ENCODE measurements around the gene DNAJC16.
"Not testable (repeated sequence)": the region's sequence is repeated elsewhere in the genome, so short reads cannot be mapped to it uniquely, and the experiment has no call there.

The DNAJC16 gene

DNA sequence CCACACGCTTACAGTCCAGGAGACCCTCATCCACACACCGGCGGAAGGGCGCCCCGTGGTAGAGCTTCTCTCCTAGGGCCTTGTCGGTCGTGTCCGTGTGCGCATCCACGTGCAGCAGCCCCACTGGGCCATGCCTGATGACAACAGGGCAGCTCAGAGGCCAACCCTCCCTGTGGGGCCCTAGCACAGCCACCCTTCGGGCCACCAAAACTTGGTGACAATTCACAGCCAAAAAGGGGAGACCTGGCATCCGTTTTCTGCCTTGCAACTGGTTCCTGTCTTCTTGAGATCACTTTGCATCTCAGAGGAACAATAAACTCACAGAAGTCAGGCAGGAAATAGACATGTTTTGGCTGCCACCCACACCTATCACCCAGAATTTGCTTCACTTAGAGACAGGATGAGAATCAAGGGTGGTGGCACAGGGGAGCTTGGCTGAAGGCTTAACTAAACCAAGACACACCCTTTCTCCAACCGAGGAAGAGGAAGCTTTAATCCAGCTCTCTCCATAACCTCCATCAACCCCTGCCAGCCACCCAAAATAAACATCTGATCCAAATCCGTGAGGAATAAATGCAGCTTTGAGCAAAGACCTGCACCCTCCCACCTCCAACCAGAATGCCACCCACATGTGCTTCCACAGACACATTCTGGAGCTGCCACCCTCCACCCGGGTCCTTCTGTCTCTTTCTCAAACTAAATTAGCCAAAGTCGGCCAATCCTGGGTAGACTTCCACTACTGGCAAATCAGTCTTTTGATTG is 52.5 kb downstream of the DNAJC16 start:
- FAIRE-seq (no peak), DNase-seq (ENCODE audit: low spot score) (no peak)

DNA sequence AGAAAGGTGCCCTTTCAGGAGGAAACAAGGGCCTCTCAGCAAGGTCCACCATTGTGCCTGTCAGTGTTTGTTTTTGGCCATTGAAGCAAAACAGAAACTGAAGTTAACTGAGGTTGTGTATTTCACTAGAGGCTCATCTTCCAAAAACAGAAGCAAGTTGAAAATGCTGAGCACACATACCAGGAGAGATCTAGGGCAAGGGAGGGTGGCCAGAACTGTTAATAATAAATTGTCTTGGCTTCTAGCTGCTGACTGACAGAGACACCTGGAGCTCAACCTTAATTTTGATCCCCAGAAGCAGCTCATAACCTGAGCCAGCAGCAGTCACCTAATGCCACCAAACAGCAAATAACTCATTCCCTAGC is 53.0 kb downstream of the DNAJC16 start:
- FAIRE-seq, result no peak
- no peak for DNase-seq (ENCODE audit: low spot score)

DNA sequence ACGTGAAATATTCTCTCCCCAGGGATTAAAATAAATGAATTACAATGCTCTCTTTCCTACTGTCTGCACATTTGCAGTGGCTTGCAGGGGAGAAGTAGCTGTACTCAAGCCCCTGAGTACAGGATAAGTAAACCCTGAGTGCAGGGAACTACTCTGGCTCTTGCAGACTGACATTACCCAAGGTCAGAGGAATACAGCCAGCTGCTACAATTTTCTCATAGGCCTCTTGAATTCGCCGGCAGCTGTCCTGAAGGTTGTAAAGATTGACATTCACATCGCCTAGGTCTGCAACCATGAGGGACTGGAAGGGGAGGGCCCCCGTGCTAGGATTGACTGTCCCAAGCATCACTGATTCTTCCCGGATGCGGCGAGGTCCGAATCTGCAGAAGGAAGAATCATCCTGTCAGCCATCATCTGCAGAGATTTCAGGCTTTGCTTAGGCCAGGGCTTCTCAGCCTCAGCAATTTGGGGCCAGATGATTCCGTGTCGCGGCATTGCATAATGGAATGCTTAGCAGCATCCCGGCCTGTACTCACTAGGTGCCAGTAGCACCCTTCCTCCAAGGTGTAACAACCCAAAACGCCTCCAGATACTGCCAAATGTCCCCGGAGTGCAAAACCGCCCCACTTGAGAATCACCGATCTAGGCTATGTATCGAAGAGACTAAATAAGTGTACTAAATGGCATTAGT is 56.5 kb downstream of the DNAJC16 start:
- DNase-seq (ENCODE audit: low spot score) (no peak), FAIRE-seq (no peak)

- FAIRE-seq (no peak), DNase-seq (ENCODE audit: low spot score) (no peak)
Observed at GRCh38 chr1:15584489-15585363, 58.1 kb downstream of the DNAJC16 start, which contains the start of gene AGMAT. Gene AGMAT (minus strand): TSS chr1:15585051. CDS start chr1:15584967, 84 bp downstream.

GRCh38 chr1:15592285-15592684 is 65.6 kb downstream of the DNAJC16 start:
- FAIRE-seq (no peak), DNase-seq (ENCODE audit: low spot score) (no peak)

DNA sequence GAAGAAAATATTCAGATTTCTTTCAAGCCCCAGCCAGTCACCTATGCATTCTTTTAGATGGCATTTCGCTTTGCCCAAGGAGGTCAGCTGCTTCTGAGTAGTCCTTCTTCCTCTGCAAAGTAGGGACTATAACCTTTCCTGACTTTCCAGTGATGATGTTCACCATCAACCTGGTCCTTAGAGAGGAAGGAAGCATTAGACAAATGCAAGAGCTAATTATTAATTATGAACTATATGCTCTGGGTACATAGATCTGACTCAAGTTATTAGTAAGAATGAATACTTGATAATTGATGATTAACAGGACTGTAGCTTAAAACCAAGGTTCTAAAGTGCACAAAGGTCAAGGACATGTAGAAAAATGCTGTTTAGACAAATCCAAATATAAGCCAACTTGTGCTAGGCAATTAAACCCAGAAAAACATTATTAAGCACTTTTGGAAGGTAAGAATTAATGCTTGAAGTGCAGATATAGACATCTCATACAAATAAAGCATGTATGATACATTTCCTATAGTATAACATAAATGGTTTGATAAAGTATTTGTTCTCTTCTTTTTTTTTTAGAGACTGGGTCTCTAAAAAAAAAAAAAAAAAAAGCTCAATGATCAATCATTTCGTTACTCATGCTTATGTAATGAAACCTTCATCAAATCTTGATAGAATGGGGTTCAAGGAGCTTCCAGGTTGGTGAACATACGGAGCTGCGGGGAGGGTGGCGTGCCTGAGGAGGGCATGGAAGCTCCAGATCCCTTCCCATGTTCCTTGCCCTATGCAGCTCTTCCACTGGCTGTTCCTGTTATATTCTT is 69.4 kb downstream of the DNAJC16 start:
- DNase-seq (ENCODE audit: low spot score) (no peak), FAIRE-seq (no peak)

- DNase-seq (ENCODE audit: low spot score), result no peak
- FAIRE-seq, result no peak
Observed at GRCh38 chr1:15598436-15598835, 71.8 kb downstream of the DNAJC16 start.

- FAIRE-seq (peak; percentile 88), DNase-seq (ENCODE audit: low spot score) (peak; percentile 97)
Observed at GRCh38 chr1:15603050-15603965, 76.7 kb downstream of the DNAJC16 start.

- FAIRE-seq, result not testable (repeated sequence)
Observed at GRCh38 chr1:15603966-15604282, 77.3 kb downstream of the DNAJC16 start.

GRCh38 chr1:15604400-15604799 is 77.8 kb downstream of the DNAJC16 start:
- not testable (repeated sequence) for FAIRE-seq

More at GRCh38 chr1:15603966-15604282, 77.3 kb downstream of the DNAJC16 start:
- not testable (repeated sequence) for DNase-seq (ENCODE audit: low spot score)

GRCh38 chr1:15605398-15606383 is 79.0 kb downstream of the DNAJC16 start:
- FAIRE-seq (no peak), DNase-seq (ENCODE audit: low spot score) (no peak)

More at GRCh38 chr1:15604400-15604799, 77.8 kb downstream of the DNAJC16 start:
- DNase-seq (ENCODE audit: low spot score), result not testable (repeated sequence)

GRCh38 chr1:15609631-15610030 is 83.0 kb downstream of the DNAJC16 start:
- FAIRE-seq (no peak), DNase-seq (ENCODE audit: low spot score) (no peak)

- DNase-seq (ENCODE audit: low spot score) (no peak), FAIRE-seq (no peak)
Observed at GRCh38 chr1:15610167-15610566, 83.5 kb downstream of the DNAJC16 start.

- DNase-seq (ENCODE audit: low spot score), result peak; percentile 24
- FAIRE-seq, result no peak
Observed at GRCh38 chr1:15616373-15617172, 89.9 kb downstream of the DNAJC16 start.

DNA sequence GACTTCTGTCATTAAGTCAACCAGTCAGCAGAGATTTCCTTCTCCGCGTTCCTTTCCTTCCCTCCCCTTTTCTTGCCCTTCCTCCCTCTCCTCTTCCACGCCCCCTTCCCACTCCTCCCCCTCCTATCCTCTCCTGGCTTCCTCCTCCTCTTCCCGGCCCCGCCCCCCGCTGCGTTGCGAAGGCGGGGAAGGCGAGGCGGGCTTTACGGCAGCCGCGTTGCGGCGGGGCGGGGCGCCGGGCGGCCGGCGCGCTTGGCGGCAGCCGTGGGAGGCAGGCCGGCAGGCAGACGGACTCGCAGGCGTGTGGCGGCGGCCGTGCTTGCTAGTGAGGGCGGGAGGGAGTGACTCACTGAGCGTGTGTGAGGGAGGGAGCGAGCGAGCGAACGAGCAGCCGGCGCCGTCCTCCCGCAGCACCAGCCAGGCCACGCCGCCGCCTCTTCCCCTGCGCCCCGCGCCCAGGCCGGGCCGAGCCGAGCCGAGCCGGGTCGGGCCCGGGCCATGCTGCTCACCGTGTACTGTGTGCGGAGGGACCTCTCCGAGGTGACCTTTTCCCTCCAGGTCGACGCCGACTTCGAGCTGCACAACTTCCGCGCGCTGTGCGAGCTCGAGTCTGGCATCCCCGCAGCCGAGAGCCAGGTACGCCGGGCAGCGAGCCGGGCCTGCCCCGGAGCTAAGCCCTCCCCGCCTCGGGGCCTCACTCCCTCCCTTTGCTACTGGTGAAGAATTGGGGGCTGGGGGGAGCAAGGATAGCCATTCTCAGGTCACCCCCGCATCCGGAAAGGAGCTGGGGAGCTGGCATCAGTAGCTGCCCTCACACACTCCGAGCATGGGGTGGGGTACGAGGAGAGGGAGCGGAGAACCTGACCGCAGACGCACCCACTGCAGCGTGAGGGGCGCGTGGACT is 90.8 kb downstream of the DNAJC16 start, which contains the start of gene DDI2:
DDI2 (plus strand) TSS at position 286 of the 904 bp plus-strand sequence; CDS start at position 499, 213 bp downstream.
- peak; percentile 94 for DNase-seq (ENCODE audit: low spot score)
- FAIRE-seq, result peak; percentile 88

- DNase-seq (ENCODE audit: low spot score), result no peak
- no peak for FAIRE-seq
Observed at GRCh38 chr1:15618077-15618654, 91.5 kb downstream of the DNAJC16 start.
